Activated naive CD4-positive, alpha-beta T cell treated with anti-CD3 and anti-CD28 coated beads, Interleukin-2, amount 50 U/mL, for 72 hours (primary cell): Measurements from ENCODE around the gene ALDH3A2. TPM values are rescaled to one million over a fixed set of nuclear protein-coding genes. Genes with fewer than 3 reads are reported as not detected.
"Not testable (repeated sequence)": the region's sequence is repeated elsewhere in the genome, so short reads cannot be mapped to it uniquely, and the experiment has no call there.

Source experiments
- ATAC-seq, 2 donors: fragments of 150-1000 bp; cut with Tn5 transposase; 2 replicates each; pipeline ENCODE4 v1.10.0; 2021; ENCODE audit warnings: mild to moderate bottlenecking in 2 of 2, moderate library complexity in 2 of 2
- DNase-seq, 2 donors: peaks; one replicate each; pipeline ENCODE4 v3.0.0; 2021 to 2022; ENCODE audit warnings: low spot score in 2 of 2
- H3K27ac Mint-ChIP-seq, 2 donors: one replicate each; pipeline ENCODE4 v1.8.0; 2022; ENCODE audit warnings: mild to moderate bottlenecking in 2 of 2, mixed read lengths in 2 of 2
- H3K36me3 Mint-ChIP-seq, 2 donors: one replicate each; pipeline ENCODE4 v1.8.0; 2022; ENCODE audit warnings: mixed read lengths in 2 of 2
- H3K9me3 Mint-ChIP-seq, 2 donors: one replicate each; pipeline ENCODE4 v1.8.0; 2022; ENCODE audit warnings: mixed read lengths in 2 of 2
- total RNA-seq, 2 donors: library from RNA; stranded (reverse); gene quantifications; one replicate each; pipeline ENCODE4 v1.2.3, GENCODE V29; 2022

ALDH3A2 gene
- total RNA-seq, 2 donors from 2014 or later = 19.4 to 35.8 TPM

GRCh38 chr17:19664136-19664820 lies 15.7 kb downstream of the ALDH3A2 start:
- no peaks in the 10 kb centered on the region for H3K9me3 Mint-ChIP-seq
- no peaks in the 10 kb centered on the region for H3K36me3 Mint-ChIP-seq
- ATAC-seq (no peak), DNase-seq (no peak)
- no peak overlapping the region for H3K27ac Mint-ChIP-seq

GRCh38 chr17:19664821-19665181 lies 16.2 kb downstream of the ALDH3A2 start:
- no peaks in the 10 kb centered on the region for H3K9me3 Mint-ChIP-seq
- ATAC-seq (no peak), DNase-seq (no peak)

GRCh38 chr17:19669680-19670079 lies 21.1 kb downstream of the ALDH3A2 start:
- not testable (repeated sequence) for ATAC-seq, DNase-seq, H3K27ac Mint-ChIP-seq, H3K9me3 Mint-ChIP-seq, H3K36me3 Mint-ChIP-seq

More at GRCh38 chr17:19664821-19665181, 16.2 kb downstream of the ALDH3A2 start:
- Mint-ChIP-seq H3K27ac (peak overlapping the region in 1 of 2 donors; percentile 29), H3K36me3 (no peaks in the 10 kb centered on the region)

- DNase-seq (no peak), ATAC-seq (no peak)
- H3K36me3 Mint-ChIP-seq = peaks cover 2 to 5% of the 10 kb centered on the region in 2 donors
- no peaks in the 10 kb centered on the region for H3K9me3 Mint-ChIP-seq
- no peak overlapping the region for H3K27ac Mint-ChIP-seq
Observed at GRCh38 chr17:19670908-19671307, 22.4 kb downstream of the ALDH3A2 start.

GRCh38 chr17:19671433-19671832 lies 22.9 kb downstream of the ALDH3A2 start:
- Mint-ChIP-seq H3K27ac (no peak overlapping the region), H3K9me3 (no peaks in the 10 kb centered on the region), H3K36me3 (peaks cover 4 to 9% of the 10 kb centered on the region in 2 donors)
- no peak for ATAC-seq
- no peak for DNase-seq

GRCh38 chr17:19672009-19672750 lies 23.6 kb downstream of the ALDH3A2 start:
- DNase-seq = no peak
- H3K27ac Mint-ChIP-seq = no peak overlapping the region
- ATAC-seq = no peak
- H3K36me3 Mint-ChIP-seq = peaks cover 4 to 9% of the 10 kb centered on the region in 2 donors
- H3K9me3 Mint-ChIP-seq = no peaks in the 10 kb centered on the region

- peaks cover 4 to 9% of the 10 kb centered on the region in 2 donors for H3K36me3 Mint-ChIP-seq
- H3K27ac Mint-ChIP-seq = no peak overlapping the region
- DNase-seq (no peak), ATAC-seq (no peak)
- no peaks in the 10 kb centered on the region for H3K9me3 Mint-ChIP-seq
Observed at GRCh38 chr17:19673623-19674022, 25.1 kb downstream of the ALDH3A2 start.

- H3K36me3 Mint-ChIP-seq = peaks cover 4 to 9% of the 10 kb centered on the region in 2 donors
- H3K9me3 Mint-ChIP-seq = no peaks in the 10 kb centered on the region
- H3K27ac Mint-ChIP-seq = no peak overlapping the region
- no peak for ATAC-seq
- no peak for DNase-seq
Observed at GRCh38 chr17:19676896-19677295, 28.3 kb downstream of the ALDH3A2 start.

- DNase-seq (no peak), ATAC-seq (no peak)
- H3K27ac Mint-ChIP-seq = no peak overlapping the region
- H3K9me3 Mint-ChIP-seq = no peaks in the 10 kb centered on the region
- peaks cover 4 to 9% of the 10 kb centered on the region in 2 donors for H3K36me3 Mint-ChIP-seq
Observed at GRCh38 chr17:19677736-19678379, 29.3 kb downstream of the ALDH3A2 start.

- no peak for DNase-seq
- no peaks in the 10 kb centered on the region for H3K9me3 Mint-ChIP-seq
- H3K36me3 Mint-ChIP-seq = peaks cover 4 to 9% of the 10 kb centered on the region in 2 donors
- H3K27ac Mint-ChIP-seq = no peak overlapping the region
- no peak for ATAC-seq
Observed at GRCh38 chr17:19678581-19679453, 30.3 kb downstream of the ALDH3A2 start.

GRCh38 chr17:19683117-19683516 lies 34.6 kb downstream of the ALDH3A2 start:
- Mint-ChIP-seq H3K36me3 (no peaks in the 10 kb centered on the region), H3K9me3 (no peaks in the 10 kb centered on the region), H3K27ac (no peak overlapping the region)
- ATAC-seq (no peak), DNase-seq (no peak)

- H3K36me3 Mint-ChIP-seq, ATAC-seq, DNase-seq, H3K9me3 Mint-ChIP-seq, H3K27ac Mint-ChIP-seq: not testable (repeated sequence)
Observed at GRCh38 chr17:19684909-19685580, 36.5 kb downstream of the ALDH3A2 start.

- Mint-ChIP-seq H3K27ac (no peak overlapping the region), H3K36me3 (no peaks in the 10 kb centered on the region), H3K9me3 (no peaks in the 10 kb centered on the region)
- ATAC-seq (no peak), DNase-seq (no peak)
Observed at GRCh38 chr17:19686400-19687090, 38.0 kb downstream of the ALDH3A2 start.

GRCh38 chr17:19702217-19702641 lies 53.7 kb downstream of the ALDH3A2 start:
- no peak for DNase-seq
- H3K36me3 Mint-ChIP-seq = no peaks in the 10 kb centered on the region
- no peak for ATAC-seq
- no peaks in the 10 kb centered on the region for H3K9me3 Mint-ChIP-seq
- H3K27ac Mint-ChIP-seq = no peak overlapping the region

GRCh38 chr17:19703106-19703827 lies 54.7 kb downstream of the ALDH3A2 start:
- ATAC-seq (no peak), DNase-seq (no peak)
- H3K36me3 Mint-ChIP-seq = no peaks in the 10 kb centered on the region
- H3K9me3 Mint-ChIP-seq = no peaks in the 10 kb centered on the region
- peak overlapping the region in 1 of 2 donors; percentile 40 for H3K27ac Mint-ChIP-seq
